Measurements from ENCODE around the gene RPL12.

Gene RPL12

GRCh38 chr9:127450830-127451607, at the start of gene RPL12, which contains the start of gene LRSAM1:
TSS of gene RPL12 (minus strand) at chr9:127451406. CDS start at chr9:127451317, 89 bp downstream.
TSS of gene LRSAM1 (plus strand) at chr9:127451510. CDS start at chr9:127454528, 3,018 bp downstream.
- peak; percentile 85 for DNase-seq

- DNase-seq, result no peak
Observed at GRCh38 chr9:127500862-127501261, 49.7 kb upstream of the RPL12 start.

- no peak for DNase-seq
Observed at GRCh38 chr9:127500399-127500798, 49.2 kb upstream of the RPL12 start.

- no peak for DNase-seq
Observed at GRCh38 chr9:127498298-127498697, 47.1 kb upstream of the RPL12 start.

- no peak for DNase-seq
Observed at GRCh38 chr9:127497656-127498290, 46.6 kb upstream of the RPL12 start.

GRCh38 chr9:127496974-127497373, 45.8 kb upstream of the RPL12 start:
- DNase-seq, result no peak

GRCh38 chr9:127495884-127496555, 44.8 kb upstream of the RPL12 start:
- no peak for DNase-seq

GRCh38 chr9:127494304-127494702, 43.1 kb upstream of the RPL12 start:
- DNase-seq, result no peak

GRCh38 chr9:127493592-127494303, 42.5 kb upstream of the RPL12 start:
- DNase-seq, result no peak

GRCh38 chr9:127492616-127493015, 41.4 kb upstream of the RPL12 start:
- DNase-seq, result no peak

GRCh38 chr9:127491516-127491915, 40.3 kb upstream of the RPL12 start:
- no peak for DNase-seq

- DNase-seq, result no peak
Observed at GRCh38 chr9:127490535-127491230, 39.5 kb upstream of the RPL12 start.

- DNase-seq, result no peak
Observed at GRCh38 chr9:127489471-127490115, 38.4 kb upstream of the RPL12 start.

GRCh38 chr9:127488946-127489345, 37.7 kb upstream of the RPL12 start:
- no peak for DNase-seq

- DNase-seq, result no peak
Observed at GRCh38 chr9:127485995-127486394, 34.8 kb upstream of the RPL12 start.

- DNase-seq, result no peak
Observed at GRCh38 chr9:127482662-127483061, 31.5 kb upstream of the RPL12 start.

GRCh38 chr9:127479507-127480081, 28.4 kb upstream of the RPL12 start:
- no peak for DNase-seq

GRCh38 chr9:127474592-127474991, 23.4 kb upstream of the RPL12 start:
- DNase-seq, result no peak

- no peak for DNase-seq
Observed at GRCh38 chr9:127473932-127474331, 22.7 kb upstream of the RPL12 start.

GRCh38 chr9:127473501-127473900, 22.3 kb upstream of the RPL12 start:
- no peak for DNase-seq

GRCh38 chr9:127470662-127471061, 19.5 kb upstream of the RPL12 start:
- no peak for DNase-seq

GRCh38 chr9:127467621-127468020, 16.4 kb upstream of the RPL12 start:
- DNase-seq, result no peak
